Activated naive CD4-positive, alpha-beta T cell treated with Interleukin-2 at 50 U/mL for 16 hours (primary cell): Measurements from ENCODE around the gene HRK.

Source experiments
- DNase-seq: peaks from one replicate; pipeline ENCODE4 v3.0.0-alpha.2; 2020

Gene HRK

DNA sequence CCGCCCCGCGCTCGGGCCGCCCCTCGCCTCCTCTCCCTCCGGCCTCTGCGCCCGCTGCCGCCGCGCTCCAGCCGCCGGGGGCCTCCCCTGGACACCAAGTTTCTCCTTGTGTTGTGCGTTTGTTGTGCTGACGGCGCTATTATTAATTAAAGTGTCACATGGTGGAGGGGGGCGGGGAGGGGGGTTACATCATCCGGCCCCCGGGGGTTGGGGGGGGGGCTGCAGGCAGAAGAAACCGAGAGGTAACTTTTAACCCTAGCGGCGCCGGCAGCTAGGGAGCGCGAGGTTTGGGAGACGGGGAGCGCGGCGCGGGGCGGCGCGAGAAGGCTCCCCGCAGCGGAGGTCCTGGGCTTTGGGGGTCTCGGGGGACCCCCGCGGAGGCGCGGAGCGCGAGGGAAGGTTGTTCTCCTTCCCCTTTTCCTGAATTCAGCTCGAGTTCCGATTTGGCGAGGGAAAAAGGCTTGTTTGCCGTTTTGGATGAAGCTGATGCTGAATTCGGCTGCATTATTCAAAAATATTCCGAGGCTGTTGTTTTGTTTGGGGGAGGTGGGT lies at the start of gene HRK:
TSS of gene HRK (minus strand) at position 117 of the 552 bp plus-strand sequence. CDS start 134 bp downstream, outside the sequence.
- no peak for DNase-seq

DNA sequence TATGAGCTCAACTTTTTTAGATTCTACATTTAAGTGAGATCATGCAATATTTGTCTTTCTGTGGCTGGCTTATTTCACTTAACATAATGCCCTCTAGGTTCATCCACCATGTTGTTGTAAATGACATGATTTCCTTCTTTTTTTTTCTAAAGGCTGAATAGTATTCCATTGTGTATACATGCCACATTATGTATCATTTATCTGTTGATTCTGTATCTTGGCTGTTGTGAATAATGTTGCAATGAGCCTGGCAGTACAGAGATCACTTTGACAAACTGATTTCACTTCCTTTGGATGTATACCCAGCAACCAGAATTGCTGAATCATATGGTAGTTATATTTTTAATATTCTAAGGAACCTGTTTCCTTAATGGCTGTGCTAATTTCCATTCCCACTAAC lies 48.6 kb upstream of the HRK start:
- no peak for DNase-seq

DNA sequence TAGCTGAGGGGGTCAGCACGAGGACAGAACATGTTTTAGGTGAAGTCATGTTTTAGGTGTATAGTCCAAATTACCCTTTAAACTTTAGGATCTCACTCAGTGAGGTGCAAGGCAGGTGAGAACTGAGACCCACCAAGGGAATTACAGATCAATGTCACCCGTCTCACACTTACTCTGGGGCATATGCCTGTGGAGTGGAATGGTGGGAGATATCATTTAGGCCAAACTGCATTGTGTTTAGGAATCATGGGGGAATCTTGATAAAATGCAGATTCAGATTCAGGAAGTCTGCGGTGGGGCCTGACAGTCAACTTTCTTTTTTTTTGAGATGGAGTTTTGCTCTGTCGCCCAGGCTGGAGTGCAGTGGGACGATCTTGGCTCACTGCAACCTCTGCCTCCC lies 47.3 kb upstream of the HRK start:
- no peak for DNase-seq

DNA sequence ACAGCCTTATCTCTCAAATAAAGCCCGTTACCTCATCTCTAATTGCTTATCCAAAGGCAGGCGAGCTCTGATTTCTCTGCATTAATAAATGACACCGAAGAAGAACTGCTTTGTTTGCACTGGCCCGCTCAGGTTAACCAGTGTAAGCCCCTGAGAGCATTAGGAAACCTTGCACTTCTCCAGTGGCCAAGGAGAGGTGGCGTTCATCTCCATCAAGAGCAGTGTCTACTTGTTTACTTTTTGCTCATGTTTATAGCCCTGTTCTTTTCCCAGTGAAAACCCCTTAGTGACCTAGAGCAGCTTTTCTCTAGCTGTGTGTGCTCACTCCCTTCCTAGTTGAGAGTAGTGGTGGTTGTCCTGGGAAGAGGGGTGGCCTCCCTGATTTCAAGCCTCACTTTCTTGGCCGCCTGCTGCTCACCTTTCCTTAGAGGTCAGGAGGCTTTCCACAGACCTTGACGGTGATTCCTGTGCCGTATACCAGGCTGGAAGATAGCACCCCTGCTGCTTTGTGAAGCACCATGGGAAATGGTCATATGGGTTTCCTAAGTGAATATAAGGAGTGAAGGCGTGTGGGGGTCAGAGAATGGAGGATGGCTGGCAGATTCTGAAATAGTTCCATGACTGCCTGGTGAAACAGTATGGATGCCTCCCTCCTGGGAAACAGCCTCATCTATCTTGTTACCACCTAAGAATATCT lies 46.2 kb upstream of the HRK start:
- no peak for DNase-seq

DNA sequence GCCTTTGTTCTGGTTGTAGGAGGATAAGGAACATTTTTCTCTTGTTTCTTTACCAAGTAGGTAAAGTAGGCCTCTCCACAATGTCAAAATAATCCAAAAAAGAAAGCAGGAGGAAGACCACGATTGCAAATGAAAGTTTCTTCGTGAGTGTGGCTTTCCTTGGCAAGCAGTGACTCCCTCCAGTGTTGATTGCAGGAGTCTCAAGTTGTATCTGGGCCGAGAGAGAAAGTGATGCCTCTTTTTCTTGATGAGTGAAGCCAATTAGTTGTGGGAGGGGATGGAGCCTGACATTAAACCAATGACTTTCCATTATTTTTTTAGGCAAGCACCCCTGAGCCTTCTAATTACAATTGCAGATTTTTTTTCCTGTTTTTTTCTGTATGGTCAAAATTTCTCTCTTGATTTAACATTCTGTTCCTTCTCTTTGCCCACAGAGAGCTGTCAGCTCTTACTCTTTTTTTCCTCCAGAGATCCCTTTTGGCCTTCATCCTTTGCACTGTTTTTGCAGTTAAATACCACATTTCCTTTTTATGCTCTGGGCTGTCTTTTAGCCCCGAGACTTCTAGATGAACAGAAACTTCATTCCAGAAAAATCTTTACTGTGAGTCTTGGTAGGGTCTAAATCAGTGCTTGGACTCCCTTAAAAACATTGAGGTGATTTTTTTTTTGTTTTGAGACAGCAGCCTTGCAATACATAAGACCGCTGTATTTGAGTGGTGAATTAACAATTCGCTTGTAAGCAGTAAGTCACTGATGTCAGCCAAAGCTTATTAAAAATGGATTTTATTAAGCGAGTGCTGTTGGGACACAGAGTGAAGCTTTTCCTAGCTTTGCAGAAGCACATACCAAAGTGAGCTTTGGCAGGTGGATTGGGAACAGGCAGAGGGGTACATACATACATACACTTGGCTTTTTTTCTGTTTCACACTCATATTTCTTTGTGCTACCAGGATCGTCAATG lies 45.3 kb upstream of the HRK start:
- DNase-seq, result no peak

DNA sequence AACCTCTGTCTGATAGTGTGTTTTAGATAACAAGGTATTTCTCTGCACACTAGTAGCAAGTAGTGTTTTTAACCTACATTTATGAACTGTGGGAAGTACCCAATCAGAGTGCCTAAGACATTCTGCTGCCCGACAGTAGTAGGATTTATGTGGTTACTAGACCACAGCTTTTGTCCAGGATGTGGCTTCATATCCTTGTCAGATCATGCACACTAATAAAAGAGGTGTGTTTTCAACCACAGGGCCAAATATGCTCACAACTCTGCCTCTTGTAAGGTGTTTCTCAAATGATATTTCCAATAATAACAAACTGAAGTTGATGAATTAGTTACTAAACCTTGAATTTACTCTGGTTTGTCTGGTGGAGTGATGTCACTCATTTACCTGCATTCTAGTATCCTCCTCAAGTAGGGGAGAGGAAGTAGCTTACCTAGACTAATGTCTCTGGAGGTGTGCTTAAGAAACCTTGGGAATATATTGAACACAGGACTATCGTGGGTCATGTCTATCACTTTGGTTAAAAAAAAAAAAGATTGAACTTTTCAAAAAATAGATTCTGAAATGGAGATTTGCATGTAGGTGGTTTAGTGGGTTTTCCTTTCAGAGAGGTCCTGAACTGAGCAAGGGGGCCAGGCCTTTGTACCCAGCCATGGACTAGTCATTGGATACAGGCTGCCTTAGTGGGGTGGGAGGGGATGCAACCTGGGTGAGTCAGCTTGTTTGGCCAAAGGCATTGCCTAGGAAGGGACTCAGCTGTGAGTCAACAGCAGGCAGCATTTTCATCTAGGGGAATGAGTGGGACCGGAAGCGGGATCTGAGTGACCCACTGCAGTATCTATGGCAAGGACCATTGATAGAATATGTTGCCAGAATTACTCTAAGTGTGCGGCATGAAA lies 43.6 kb upstream of the HRK start:
- peak; percentile 48 for DNase-seq

DNA sequence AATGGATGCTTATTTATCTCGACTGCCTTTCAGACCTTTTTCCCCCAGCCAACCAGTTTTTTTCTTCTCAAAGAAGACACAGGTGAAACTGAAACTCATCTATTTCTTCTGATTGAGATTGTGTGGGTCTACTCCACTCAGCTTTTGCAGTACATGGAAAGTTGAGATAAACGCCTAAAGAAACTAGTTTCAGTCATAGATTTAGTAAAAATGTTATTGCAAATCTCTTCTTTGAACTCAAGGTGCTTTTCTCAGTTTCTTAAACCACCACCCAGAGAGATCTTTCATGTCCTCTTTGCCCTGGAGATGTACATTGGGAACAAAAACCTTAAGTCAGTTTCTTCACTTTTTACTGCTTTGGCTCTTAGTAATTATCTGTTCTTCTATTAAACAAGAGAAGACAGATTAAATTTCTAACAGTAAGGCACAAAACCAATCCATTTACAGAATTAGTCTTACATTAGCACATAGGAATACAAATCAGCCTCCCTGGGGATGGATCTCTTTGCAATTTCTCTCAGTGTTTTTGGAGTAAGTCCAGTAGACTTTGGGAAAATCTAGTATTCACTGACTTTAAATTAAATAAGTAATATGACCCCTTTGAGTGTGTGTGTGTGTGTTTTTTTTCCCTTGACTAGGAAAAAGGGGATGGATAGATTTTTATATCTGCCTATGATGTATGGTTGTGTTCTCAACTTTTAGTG lies 41.1 kb upstream of the HRK start:
- DNase-seq, result no peak

DNA sequence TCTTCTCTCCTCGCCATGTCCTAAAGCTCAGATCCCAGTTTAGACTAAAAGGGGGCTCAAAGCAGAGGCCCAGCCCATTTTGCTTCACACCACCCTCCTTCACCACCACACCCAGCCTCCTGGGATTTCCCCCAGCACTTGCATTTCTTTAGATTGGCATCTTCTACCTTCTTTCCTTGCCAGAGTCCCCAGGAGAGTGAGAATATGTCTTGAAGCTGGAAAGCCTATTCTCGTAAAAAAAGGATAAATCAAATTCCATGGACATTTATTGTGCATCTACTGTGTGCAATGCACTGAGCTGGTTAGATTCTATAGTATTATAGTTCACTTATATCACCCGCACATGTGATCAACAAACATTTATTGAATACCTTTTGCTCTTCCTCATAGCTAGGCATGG lies 39.7 kb upstream of the HRK start:
- no peak for DNase-seq

DNA sequence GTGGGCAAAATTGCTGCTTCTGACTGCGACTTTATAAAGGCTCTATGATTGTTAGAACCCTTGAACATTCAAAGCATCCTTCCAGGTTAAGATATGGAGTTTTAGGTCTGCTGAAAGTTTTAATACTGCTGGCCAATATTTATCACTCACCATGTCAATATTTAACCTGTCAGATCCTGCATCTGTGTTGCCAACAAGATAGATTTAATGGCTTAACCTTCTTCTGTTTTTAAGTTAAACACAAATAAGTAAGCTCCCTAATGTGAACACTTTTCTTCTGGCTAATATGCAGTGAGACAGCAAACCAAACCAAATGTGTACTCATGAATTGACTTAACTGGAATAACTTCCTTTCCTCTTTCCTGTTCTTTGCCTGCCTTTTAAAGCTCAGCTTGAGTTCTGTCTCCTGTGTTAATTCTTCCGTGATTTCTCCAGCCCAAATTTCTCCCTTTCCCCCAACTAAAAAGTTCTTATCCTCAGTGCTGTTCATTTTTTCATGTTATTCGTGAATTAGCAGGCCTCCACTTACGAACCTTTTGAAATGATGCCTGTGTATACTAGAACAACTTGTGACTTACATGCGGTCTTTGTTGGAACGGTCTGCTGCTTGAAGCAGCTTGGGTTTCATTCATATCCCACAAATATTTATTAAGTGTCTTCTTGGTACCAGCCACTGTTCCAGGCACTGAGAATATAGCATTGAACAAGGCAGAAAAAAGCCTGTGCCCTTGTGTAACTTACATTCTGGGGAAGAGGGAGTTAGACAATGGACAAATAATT lies 38.7 kb upstream of the HRK start:
- DNase-seq, result no peak

DNA sequence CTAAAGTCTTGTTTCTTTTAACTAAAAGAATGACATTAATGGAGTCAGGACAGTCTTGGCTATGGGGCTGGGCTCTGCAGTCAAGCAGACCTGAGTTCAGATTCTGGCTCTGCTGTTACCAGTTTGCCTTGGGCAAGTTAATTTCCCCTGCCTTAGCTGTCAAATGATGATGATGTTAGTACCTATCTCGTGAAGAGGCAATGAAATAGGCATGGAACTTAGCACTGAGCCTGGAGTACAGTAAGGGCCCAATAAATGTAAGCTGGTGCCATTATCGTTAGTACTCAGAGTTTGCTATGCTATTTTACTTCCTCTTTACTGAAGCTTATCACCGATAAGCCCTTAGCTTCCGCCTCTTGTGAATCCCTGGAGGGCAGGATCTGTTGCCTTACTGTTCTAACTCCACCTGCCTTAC lies 38.0 kb upstream of the HRK start:
- DNase-seq, result no peak

DNA sequence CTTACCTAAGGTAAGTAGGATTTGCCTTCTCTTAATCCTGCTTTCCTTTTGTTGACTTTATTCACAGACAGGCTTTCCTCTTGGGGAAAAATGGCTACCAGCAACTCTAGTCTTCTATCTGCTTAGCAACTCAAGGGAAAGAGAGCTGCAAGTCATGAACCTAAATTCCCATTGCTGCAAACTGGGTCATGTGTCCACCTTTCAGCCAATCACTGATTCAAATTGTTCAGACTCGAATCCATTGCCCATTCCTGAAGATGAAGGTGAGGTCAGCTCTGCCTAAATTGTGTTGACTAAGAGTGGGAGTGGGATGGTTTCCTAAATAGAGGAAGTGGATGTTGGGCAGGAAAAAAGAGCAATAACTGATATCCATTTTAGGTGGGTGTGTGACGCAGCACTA lies 37.2 kb upstream of the HRK start:
- DNase-seq, result no peak

DNA sequence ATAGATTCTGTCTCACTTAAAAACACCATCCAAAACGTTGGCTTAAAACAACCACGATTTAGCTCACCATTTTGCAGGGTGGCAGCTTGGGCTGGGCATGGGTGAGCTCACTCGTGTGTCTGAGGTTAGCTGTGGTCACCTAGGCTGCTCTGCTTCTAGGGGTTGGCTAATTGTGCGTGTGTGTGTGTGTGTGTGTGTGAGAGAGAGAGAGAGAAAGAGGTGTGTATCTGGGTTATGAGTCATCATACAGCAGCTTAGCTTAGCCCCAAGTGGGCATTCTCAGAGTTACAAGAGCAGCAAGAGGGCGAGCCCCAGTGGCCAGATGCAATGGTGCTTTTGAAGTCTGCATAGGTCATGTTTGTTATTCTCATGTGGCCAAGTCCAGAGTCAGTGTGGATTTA lies 35.5 kb upstream of the HRK start:
- peak; percentile 64 for DNase-seq

DNA sequence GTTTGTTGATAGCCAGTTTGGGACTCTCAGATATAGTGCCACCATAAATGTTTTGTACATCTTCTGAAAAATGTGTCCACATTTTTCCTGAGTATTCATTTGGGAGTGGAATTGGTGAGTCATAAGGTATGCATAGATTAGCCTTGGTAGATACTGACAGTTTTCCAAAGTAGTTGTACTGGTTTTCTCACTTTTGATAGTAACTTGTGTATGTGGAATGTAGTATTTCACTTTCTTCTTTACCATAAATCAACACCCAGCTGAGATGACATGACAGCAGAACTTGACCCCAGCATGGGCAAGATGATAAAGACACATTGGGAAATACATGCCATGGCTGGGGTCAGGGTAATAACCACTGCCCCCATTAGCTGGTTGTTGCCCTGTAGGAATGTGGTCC lies 34.9 kb upstream of the HRK start:
- DNase-seq, result no peak

DNA sequence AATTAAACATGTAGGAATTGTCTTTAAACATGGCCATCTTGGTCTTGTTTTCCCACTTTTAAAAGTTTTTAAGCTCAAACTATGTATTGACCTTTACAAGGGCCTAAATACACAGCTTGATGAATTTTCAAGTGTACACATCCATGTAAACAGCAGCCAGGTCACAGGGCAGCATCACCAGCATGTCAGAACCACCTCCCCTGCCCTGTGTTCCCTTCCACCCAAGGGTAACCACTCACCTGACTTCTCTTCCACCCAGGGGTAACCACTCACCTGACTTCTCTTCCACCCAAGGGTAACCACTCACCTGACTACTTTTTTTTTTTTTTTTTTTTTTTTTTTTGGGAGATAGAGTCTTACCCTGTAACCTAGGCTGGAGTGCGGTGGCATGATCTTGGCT lies 34.1 kb upstream of the HRK start:
- no peak for DNase-seq

DNA sequence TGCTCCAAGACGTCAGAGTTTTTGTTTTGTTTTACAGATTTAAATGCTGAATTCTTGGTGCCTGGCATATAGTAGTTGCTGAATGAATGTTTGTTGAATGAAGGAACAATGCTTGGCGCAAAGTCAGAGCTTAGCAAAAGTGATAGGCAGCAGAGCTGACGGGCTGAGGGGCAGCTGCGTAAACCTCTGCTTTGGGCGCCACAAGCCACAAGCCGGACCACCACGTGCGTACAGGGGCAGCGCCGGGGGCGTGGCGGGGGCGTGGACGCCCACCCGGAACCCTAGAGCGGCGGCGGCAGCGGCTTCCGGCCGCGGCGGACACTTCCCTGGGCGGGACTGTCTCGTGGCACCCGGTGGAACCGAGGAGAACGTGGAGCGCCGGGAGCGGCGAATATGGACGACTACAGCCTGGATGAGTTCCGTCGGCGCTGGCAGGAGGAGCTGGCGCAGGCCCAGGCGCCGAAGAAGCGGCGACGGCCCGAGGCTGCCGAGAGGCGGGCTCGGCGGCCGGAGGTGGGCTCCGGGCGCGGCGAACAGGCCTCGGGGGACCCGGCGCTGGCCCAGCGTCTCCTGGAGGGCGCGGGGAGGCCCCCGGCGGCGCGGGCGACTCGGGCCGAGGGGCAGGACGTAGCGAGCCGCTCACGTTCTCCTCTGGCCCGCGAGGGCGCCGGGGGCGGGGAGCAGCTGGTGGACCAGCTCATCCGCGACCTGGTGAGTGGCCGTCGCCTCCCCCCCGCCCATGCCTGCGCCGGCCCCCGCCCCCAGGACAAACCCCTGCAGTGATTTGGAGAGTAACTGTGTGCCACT lies 29.6 kb upstream of the HRK start, which contains the start of gene FBXW8:
TSS of gene FBXW8 (plus strand) at position 306 of the 807 bp plus-strand sequence. CDS start at position 394, 88 bp downstream.
- DNase-seq, result peak; percentile 63

DNA sequence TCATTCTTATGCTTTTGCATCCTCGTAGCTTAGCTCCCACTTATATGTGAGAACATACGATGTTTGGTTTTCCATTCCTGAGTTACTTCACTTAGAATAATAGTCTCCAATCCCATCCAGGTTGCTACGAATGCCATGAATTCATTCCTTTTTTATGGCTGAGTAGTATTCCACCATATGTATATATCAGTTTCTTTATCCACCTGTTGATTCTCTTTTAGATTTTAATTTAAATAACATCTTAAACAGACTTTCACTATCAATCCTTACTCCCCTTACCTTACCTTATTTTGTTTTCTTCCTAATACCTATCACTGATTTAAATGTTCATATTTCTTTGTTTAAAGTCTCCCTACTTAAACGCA lies 29.0 kb upstream of the HRK start:
- no peak for DNase-seq

DNA sequence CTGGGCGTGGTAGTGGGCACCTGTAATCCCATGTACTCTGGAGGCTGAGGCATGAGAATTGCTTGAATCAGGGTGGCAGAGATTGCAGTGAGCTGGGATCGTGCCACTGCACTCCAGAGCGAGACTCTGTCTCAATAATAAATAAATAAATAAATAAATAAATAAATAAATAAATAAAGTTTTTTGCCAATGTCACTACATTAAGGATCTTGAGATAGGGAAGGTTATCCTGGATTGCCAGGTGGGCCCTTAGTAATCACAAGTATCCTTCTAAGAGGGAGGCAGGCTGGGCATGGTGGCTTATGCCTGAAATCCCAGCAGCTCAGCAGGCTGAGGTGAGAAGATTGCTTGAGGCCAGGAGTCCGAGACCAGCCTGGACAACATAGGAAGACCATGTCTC lies 25.0 kb upstream of the HRK start:
- DNase-seq, result no peak

DNA sequence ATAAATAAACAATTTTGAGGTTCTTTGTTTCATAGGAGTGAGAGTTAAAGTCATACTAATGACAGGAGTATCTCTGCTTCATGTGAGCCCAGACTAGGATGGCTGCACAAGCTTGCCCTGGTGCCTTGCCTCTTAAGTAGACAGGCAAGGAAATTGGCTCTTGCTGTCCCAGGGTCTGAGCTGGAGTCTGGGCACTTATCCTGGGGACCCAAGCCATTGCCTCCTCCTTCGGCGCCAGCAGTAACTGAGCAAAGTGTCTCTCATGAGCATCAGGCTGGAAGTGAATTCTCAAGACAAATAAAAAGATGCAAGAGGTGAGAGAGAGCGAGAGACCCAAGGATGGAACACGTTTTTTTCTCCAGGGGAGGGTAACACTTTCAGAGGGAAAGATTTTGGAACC lies 22.6 kb upstream of the HRK start:
- no peak for DNase-seq

DNA sequence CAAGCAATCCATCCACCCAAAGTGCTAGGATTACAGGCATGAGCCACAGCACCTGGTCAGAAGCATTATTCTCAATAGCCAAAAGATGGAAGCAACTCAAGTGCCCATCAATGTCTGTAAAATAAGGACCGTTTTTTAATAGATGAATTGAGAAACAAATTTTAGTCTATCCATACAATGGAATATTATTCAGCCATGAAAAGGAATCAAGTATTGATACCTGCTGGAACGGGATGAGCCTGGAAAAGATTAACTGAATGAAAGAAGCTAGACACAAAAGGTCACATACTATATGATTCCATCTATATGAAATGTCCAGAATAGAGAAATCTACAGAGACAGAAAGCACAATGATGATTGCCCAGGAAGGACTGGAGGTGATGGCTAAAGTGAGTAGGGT lies 20.4 kb upstream of the HRK start:
- DNase-seq, result no peak

DNA sequence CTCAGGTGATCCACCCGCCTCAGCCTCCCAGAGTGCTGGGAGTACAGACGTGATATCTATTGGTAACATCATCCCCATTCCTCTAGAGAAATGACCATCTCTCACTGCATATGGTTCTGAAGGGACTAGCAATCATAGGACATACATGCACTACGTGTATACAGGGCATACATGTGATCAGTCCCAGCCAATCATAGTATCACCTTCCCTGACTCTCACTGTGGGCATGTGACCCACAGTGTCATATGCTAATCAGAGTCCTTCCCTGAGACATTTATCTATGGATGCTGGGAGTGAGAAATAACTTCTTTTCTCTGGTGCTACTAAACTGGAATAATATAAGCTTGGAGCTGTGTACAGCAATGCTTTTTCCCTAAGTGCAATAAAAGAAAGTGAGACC lies 17.4 kb upstream of the HRK start:
- DNase-seq, result no peak
